HG02885 (cell line): ENCODE data around the gene ARHGAP35.
"Not testable (repeated sequence)": the region's sequence is repeated elsewhere in the genome, so short reads cannot be mapped to it uniquely, and the experiment has no call there.

Source experiments
- ATAC-seq: cut with Tn5 transposase; IDR thresholded peaks from one replicate; pipeline ENCODE4 v1.9.1; 2021; ENCODE audit warnings: mild to moderate bottlenecking; ENCODE audit not compliant: unreplicated experiment, poor library complexity

Gene ARHGAP35

DNA sequence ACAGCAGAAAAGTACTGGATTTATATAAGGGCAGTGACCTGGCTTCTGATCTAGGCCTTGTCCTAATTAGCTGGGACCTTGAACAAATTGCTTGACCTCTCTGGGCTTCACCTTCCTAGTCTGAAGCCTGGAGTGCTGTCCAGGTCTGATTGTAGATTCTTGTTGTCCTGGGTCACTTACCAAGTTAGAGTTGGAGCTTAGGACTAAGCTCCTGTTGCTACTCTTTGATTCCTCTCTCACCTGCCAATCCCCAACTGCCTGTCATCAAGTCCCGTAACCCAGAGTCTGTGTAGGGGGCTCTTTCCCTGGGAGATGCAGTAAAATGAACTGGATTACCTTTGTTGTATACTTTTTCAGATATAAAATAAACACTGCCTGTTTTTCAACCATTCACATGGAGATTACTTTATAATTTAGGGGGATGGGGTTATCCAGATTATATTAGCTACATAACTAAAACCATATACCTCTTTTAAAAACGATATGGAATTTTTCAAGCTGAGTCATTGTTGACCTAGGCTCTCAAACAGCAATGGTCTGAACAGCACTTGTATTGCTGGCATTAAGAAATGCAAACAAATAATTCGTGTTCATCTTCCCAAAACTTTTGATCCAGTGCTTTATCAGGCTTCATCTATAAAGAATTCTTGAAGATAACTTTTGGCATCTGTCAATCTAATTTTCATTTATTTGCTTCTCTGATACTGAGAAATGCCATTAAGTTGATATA is 5.8 kb downstream of the ARHGAP35 start:
- no peak for ATAC-seq

DNA sequence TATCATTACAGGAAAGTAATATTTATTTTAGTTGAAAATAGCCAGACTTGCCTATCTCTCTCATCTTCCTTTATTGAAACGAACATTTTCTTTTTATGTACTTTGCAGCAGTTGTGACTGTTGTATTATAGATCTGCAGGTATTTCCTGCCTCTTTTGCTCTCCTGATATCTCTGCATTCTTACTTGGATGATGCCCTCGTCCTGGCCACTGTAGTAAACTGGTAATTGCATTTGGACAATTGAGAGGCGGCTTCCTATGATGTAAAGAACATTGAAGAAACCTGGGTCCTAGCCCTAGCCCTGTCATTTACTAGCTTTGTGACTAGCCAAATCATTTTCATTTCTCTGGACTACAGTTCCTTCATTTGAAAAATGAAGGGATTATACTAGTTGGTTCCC is 6.4 kb downstream of the ARHGAP35 start:
- no peak for ATAC-seq

DNA sequence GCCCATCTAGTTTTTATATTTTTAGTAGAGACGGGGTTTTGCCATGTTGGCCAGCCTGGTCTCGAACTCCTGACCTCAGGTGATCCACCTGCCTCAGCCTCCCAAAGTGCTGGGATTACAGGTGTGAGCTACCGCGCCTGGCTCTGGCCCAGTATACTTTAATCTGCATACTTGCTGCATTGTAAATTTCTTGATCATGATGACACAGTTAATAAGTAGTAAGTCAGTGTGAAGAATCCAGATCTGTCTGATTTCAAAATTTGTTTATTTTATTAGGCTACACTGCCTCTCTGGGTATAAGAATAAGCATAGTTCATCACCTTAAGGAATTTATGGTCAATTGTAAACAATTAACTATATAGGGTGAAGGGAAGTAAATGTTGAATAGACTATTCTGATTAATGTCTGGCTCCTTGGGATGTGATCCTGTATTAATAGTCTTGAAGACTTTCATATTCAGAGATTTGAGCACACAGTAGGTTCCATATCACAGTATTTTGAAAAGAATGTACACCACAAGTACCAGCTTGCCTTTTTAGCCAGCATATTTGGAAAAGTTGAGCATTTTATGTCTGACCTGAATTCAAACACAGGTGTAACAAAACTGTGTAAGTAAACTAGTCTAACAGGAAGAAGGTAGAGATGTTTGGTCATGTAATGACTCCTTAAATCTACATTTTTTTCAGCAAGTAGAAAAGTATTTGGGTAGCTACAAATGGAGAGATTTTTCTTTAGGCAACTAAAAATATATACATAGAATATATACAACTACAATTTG is 7.4 kb downstream of the ARHGAP35 start:
- ATAC-seq: no peak

DNA sequence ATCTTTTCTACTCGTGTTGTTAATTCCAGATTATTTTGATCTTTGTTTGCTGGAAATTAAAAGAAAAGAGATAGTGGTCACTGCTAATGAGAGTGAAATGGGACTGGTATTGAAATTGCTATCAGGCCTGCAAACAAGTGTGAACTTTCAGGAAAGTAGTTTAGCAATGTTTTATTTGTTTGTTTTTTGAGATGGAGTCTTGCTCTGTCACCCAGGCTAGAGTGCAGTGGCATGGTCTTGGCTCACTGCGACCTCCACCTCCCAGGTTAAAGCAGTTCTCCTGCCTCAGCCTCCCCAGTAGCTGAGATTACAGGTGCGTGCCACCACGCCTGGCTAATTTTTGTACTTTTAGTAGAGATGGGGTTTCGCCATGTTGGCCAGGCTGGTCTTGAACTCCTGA is 10.4 kb downstream of the ARHGAP35 start:
- not testable (repeated sequence) for ATAC-seq

DNA sequence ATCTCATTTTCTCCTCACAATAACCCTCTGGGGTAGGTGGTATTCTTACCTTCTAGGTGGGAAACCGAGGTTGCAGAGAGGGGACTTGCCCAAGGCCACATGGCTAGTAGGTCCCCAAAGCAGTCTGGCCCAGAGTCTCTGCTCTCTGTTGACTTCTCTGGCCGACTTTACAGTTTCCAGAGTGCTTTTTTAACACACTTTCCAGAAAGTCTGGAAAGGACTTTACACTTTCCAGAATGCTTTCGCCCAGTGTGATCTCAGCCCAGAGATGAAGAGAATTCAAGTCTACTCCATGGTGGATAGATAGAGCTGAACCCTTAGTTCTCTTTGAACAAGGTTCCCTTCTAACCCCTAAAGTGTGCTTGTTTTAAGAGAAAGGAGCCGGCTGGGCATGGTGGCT is 12.2 kb downstream of the ARHGAP35 start:
- ATAC-seq: no peak

DNA sequence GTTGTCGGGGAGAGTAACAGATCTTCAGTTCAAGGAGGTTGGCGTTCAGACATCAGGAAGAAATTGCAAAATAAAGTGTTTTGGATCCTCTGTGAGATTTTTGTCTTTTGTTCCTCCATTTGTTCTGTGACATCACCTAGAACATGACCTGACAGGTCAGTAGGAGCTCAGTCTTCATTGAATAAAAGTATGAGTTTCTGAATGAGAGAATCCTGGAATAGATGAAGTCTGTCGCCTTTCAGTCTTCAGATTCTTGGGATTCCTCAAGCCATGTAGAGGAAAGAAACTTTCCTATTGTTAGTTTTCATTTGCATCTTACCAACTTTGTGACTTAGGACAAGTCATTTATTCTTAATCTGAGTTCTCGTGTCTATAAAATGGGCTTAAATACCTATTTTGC is 14.4 kb downstream of the ARHGAP35 start:
- no peak for ATAC-seq

DNA sequence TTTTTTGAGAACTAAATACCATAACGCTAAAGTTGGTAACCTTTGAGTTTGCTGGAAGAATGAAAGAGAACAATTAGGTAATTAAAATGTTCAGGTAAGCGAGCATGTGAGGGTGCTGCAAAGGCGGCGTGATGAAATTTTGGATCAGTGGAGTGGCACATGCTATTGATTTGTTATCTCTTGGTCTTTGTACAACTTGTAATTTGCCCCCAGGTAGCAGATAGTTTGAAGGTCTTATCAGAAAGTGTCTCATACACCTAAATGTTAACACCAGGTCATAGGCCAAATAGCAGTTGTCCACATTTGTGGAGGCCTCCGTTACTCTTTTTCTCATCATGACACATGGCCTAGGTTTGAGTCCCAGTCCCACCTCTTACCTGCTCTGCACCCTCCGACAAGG is 14.9 kb downstream of the ARHGAP35 start:
- ATAC-seq: no peak

DNA sequence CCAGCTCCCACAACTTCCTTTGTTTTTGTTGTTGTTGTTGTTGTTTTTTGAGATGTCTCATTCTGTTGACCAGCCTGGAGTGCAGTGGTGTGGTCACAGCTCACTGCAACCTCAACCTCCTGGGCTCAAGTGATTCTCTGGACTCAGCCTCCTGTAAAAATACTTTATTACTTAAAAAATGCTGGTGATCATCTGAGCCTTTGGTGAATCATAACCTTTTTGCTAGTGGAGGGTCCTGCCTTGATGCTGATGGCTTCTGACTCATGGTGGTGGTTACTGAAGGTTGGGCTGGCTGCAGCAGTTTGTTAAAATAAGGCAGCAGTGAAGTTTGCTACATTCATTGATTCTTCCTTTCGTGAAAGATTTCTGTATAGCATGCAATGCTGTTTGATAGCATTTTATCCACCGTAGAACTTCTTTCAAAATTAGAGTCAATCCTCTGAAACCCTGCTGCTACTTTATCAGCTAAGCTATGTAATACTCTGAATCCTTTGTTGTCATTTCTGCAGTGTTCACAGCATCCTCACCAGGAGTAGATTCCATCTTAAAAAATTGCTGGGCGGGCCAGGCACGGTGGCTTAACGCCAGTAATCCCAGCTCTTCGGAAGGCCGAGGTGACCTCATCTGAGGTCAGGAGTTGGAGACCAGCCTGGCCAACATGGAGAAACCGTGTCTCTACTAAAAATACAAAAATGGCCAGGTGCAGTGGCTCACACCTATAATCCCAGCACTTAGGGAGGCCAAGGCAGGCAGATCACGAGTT is 18.0 kb downstream of the ARHGAP35 start:
- ATAC-seq: no peak

DNA sequence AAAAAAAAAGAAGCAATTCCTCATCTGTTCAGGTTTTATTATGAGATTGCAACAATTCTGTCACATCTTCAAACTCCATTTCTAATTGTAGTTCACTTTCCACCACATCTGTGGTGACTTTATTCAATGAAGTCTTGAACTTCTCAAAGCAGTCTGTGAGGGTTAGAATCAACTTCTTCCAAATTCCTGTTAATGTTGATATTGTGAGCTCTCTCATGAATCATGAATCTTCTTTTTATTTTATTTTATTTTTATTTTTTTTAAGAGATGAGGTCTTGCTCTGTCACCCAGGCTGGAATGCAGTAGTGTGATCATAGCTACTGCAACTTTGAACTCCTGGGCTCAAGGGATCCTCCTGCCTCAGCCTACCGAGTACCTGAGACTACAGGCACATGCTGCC is 19.6 kb downstream of the ARHGAP35 start:
- ATAC-seq: no peak

DNA sequence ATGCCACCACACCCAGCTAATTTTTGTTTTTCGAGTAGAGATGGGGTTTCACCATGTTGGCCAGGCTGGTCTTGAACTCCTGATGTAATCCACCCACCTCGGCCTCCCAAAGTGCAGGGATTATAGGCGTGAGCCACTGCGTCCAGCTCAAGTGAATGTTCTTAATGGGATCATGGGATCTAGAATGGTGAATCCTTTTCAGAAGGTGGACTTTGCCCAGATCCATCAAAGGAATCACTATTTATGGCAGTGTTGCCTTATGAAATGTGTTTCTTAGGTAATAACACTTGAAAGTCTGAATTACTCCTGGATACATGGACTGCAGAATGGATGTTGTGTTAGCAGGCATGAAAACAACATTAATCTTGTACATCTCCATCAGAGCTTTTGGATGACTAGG is 20.3 kb downstream of the ARHGAP35 start:
- no peak for ATAC-seq

DNA sequence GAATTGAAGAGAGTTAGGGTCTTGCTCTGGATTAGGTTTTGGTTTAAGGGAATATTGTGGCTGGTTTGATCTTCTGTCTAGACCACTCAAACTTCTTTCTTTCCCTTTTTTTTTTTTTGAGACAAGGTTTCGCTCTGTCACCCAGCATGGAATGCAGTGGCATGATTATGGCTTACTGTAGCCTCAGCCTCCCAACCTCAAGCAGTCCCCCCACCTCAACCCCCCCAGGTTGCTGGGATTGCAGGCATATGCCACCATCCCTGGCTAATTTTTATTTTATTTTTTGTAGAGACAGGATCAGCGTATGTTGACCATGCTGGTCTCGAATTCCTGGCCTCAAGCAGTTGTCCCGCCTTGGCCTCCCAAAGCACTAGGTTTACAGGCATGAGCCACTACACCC is 21.2 kb downstream of the ARHGAP35 start:
- no peak for ATAC-seq

DNA sequence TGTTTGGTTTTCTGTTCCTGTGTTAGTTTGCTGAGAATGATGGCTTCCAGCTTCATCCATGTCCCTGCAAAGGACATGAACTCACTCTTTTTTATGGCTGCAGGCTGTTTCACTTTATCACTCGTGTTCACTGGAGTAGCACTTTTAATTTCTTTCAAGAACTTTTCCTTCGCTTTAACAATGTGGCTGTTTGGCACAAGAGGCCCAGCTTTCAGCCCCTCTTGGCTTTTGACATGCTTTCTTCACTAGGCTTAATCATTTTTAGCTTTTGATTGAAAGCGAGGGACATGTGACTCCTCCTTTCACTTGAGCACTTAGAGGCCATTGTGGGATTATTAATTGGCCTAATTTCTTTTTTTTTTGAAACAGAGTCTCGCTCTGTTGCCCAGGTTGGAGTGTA is 22.0 kb downstream of the ARHGAP35 start:
- ATAC-seq: not testable (repeated sequence)

DNA sequence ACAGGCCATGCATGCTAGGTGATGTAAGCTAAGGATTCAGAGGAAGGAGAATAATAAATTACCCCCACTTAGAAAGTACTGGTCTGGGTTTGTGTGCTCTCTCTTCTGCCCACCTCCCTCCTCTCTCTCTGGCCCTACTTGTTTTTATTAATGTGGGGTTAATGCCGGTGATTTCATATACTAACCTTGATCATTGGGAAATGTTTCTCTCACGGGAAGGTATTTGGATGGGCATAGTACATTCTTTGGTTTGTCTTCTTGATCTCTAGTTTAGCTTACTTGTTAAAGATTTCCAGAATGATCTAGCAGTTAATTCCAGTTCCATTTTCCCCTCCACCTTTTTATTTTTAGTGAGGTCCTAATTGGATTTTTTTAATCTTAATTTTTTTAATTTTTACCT is 24.6 kb downstream of the ARHGAP35 start:
- ATAC-seq: no peak

DNA sequence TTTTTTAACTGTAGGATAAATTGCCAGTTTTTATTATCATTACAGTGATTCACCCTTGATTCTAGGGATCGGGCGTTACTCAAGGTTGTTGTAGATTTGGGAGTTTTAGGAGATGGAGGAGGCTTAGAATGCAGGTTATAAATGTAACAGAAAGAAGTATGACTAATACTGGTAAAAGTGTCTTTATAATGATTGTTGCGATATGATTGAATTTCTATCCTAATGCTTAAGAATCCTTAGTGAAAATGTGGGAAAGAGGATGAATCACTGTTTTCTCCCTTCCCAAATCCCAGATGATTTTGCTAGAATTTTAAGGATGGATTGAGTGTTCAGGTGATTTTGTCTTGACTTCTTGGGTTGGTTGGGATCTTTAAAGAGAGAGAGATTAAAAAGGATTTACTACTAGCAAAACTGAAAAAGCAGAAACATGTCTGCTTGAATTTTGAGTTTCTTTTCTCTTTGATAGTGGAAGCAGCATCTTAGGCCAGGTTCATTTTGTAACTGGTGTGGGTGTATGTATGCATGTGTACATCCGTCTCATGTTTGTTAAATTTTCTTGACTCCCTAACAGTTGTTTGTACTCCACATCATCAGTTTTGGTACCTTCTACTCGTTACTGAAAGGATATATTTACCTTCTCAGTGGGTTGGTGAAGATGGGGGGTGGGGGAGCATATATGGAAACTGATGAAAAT is 25.9 kb downstream of the ARHGAP35 start:
- ATAC-seq: no peak

DNA sequence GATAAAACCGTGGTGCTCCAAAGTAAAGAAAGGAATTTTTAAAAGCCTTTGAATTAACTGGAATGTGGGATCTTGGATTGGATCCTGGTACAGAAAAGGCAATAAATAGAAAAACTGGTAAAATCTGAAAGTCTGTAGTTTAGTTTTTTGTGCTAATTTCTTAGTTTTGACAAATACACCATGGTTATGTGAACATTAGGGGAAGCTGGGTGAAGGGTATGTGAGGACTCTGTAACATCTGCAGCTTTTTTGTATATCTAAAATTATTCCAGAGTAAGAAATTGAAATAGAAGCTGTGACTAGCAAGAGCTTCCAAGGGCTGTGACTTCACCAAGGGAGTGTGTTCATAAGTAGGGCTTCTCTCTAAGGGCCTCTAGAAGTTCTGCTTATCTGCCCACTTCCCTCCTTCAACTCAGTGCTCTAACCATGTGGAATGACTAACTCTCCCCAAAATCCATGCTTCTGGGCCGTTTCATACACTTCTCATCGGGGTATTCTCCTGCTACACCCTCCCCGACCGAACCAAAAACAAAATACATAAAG is 26.5 kb downstream of the ARHGAP35 start:
- no peak for ATAC-seq

DNA sequence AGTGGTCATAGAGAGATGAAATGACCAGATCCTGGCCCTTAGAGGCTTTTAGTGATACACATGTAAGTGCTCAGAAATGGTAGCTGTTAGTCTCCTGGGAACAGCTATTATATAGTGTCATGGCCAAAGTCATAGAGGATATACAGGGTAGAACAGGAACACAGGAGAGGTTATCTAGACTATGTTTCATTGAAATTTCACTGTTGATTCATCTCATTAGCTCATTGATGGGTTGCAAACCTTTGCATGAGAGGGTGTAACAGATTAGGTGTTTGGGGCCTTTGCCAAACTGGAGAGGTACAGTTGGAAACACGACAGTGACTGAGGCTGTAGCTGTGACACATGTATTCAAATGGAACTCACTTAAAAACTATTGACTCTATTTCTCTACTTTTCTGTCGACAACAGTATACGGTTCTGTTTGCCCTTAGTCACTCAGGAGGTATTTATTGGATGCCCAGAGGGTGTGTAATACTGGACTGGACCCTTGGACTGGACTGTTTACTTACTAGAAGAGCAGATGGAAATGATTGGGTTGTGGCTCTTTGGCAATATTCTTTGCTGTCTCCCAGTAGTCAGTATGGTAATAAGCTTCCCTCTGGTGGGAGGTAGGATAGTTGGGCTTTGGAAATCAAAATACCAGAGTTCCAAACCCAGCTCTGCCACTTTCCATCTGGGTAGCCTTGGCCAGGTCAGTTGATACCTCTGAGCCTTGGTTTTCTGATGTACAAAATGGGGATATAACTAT is 29.8 kb downstream of the ARHGAP35 start:
- no peak for ATAC-seq

DNA sequence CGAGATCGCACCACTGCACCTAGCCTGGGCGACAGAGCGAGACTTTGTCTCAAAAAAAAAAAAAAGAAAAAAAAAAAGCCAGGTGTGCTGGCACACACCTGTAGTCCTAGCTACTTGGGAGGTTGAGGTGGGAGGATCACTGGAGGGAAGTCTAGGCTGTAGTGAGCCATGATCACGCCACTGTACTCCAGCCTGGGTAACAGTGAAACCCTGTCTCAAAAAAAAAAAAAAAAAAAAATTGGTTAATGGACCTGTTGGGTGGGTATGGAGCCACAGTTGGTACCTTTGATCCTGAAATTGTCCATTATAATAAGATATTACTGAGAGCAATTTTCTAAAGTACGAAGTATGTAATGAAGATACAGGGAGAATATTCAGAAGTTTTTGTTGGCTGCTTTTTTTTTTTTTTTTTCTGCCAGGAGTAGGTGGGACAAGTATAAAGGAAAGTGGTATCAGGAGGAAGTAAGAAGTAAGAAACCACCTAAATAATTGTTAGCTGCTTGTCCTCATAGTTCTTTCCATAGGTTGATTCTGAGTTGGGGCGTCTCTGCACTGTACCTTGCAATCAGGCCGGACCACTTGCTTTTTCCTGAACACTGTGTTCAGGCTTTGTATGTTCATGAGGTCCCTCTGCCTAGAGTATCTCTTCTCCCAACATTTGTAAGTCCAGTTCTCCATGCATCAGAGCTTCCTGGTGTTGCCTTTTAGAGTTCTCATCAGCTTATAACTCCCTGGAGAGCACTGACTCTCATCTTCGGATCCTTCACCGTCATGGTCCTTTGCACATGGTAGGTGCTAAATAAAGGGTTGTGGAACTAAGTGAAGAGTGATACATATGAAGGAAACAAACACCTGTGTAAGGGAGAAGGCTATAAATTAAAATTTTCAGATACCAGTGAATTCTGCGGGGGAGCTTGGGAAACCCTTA is 31.7 kb downstream of the ARHGAP35 start:
- no peak for ATAC-seq

DNA sequence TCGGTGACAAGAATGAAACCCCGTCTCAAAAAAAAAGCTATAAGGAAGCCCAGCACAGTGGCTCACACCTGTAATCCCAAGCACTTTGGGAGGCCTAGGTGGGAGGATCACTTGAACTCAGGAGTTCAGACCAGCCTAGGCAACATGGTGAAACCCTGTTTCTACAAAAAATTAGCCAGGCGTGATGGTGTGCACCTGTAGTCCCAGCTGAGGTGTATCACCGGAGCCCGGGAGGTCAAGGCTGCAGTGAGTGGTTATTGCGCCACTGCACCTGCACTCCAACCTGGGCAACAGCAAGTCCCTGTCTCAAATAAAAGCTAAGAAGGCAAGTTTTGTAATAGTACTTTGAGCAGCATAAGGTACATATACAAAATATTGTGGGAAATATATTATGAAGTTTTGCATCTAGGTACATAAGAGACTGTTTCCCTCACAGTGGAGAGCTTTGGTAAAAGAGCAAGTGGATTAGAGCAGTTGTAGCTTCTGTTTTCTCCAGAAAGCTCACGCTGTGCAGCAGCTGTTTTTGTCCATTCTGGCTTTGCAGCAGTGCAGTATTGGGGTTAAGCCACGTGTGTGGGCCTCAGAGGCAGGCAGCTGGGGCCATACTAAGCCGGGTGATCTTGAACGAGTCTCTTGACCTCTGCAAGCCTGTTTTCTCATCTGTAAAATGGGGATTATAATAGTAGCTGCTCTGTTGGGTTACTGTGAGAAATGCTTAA is 35.4 kb downstream of the ARHGAP35 start:
- ATAC-seq: no peak
